ENCODE measurements around the gene HS3ST2. TPM values are rescaled to one million over a fixed set of nuclear protein-coding genes. Genes with fewer than 3 reads are reported as not detected.
"Not testable (repeated sequence)": the region's sequence is repeated elsewhere in the genome, so short reads cannot be mapped to it uniquely, and the experiment has no call there.

Gene HS3ST2
- total RNA-seq, 1 donor from 2014 or later = 0.26 TPM

DNA sequence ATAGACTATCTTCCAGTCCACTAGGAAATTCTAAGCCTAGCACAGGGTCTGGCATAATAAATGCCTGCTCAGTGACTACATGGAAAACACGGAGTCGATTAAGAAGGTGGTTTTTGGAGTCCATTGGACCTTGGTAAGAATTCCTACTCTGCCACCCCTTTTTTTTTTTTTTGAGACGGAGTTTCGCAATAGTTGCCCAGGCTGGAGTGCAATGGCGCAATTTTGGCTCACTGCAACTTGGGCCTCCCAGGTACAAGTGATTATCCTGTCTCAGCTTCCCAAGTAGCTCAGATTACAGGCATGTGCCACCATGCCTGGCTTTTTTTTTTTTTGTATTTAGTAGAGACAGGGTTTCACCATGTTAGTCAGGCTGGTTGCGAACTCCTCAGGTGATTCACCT lies 123.2 kb downstream of the HS3ST2 start:
- H3K36me3 ChIP-seq (ENCODE audit: control insufficient read depth, insufficient read depth, low read length) = no peaks in the 10 kb centered on the region
- DNase-seq (ENCODE audit: low read depth) = peak; percentile 84
- H3K4me3 ChIP-seq (ENCODE audit: low read depth, low read length) = no peak overlapping the region
- TF ChIP-seq, protein P1, sequence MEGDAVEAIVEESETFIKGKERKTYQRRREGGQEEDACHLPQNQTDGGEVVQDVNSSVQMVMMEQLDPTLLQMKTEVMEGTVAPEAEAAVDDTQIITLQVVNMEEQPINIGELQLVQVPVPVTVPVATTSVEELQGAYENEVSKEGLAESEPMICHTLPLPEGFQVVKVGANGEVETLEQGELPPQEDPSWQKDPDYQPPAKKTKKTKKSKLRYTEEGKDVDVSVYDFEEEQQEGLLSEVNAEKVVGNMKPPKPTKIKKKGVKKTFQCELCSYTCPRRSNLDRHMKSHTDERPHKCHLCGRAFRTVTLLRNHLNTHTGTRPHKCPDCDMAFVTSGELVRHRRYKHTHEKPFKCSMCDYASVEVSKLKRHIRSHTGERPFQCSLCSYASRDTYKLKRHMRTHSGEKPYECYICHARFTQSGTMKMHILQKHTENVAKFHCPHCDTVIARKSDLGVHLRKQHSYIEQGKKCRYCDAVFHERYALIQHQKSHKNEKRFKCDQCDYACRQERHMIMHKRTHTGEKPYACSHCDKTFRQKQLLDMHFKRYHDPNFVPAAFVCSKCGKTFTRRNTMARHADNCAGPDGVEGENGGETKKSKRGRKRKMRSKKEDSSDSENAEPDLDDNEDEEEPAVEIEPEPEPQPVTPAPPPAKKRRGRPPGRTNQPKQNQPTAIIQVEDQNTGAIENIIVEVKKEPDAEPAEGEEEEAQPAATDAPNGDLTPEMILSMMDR (IDR thresholded peaks at IDR 0.05; ENCODE audit: insufficient read depth, low read length, severe bottlenecking) = no peak
- FAIRE-seq = no peak
- peaks cover 4% of the 10 kb centered on the region for H3K27me3 ChIP-seq (ENCODE audit: control insufficient read depth, insufficient read depth, low read length)

DNA sequence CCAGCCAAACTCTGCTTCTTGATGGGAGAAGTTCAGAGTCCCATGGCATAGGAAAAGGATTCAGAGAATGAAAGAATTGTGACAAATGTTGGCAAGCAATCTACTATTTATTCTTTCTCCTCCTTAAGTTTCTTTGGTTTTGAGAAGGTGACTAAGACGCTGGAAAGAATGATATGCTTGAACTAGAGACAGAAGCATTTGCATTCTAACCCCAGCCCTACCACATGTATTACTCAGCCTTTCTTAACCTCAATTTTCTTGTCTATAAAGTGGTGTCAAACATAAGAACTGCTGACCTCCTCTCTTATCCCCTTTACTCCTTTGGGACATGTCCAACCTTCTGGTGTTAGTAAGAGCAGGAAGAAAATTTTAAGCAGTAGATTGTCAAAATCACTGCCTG lies 124.7 kb downstream of the HS3ST2 start:
- no peak for FAIRE-seq
- no peaks in the 10 kb centered on the region for H3K36me3 ChIP-seq (ENCODE audit: control insufficient read depth, insufficient read depth, low read length)
- TF ChIP-seq, protein P1 (IDR thresholded peaks at IDR 0.05; ENCODE audit: insufficient read depth, low read length, severe bottlenecking) = no peak

DNA sequence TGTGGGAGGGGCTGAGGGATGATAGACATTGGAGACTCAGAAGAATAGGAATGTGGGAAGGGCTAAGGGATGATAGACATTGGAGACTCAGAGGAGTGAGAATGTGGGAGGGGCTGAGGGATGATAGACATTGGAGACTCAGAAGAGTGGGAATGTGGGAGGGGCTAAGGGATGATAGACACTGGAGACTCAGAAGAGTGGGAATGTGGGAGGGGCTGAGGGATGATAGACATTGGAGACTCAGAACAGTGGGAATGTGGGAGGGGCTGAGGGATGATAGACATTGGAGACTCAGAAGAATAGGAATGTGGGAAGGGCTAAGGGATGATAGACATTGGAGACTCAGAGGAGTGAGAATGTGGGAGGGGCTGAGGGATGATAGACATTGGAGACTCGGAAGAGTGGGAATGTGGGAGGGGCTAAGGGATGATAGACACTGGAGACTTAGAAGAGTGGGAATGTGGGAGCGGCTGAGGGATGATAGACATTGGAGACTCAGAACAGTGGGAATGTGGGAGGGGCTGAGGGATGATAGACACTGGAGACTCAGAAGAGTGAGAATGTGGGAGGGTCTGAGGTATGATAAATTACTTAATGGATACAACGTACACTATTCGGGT lies 125.9 kb downstream of the HS3ST2 start:
- FAIRE-seq (peak; percentile 60), DNase-seq (ENCODE audit: low read depth) (peak; percentile 73)
- H3K27me3 ChIP-seq (ENCODE audit: control insufficient read depth, insufficient read depth, low read length); H3K36me3 ChIP-seq (ENCODE audit: control insufficient read depth, insufficient read depth, low read length); H3K4me3 ChIP-seq (ENCODE audit: low read depth, low read length): not testable (repeated sequence)

More for the DNA sequence above, 124.7 kb downstream of the HS3ST2 start:
- peak; percentile 82 for DNase-seq (ENCODE audit: low read depth)
- no peak overlapping the region for H3K4me3 ChIP-seq (ENCODE audit: low read depth, low read length)
- no peaks in the 10 kb centered on the region for H3K27me3 ChIP-seq (ENCODE audit: control insufficient read depth, insufficient read depth, low read length)

DNA sequence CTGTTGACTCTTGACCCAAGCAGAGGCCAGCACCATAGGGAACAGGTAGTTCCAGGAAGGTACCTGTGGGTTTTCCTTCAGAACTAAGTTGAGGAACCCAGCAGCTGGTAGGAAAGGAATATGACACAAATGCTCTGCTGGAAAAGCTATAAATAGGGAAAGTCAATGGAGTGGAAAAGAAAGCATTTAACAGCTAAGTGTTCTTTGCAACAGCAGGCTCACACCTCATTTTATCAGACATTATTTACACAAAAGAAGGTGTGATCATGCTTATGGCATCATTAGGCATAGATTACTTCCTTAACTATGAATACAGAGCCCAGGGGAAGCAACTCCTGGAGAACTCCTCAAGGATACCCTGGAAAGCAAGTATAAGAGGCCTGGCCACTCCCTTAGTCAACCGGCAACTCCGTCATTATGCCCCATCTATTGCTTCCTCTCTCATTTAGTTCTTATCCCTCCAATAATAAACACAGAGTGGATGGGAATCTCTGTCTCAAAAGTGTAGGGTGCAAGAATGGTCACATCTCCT lies 128.1 kb downstream of the HS3ST2 start:
- Histone ChIP-seq H3K36me3 (ENCODE audit: control insufficient read depth, insufficient read depth, low read length) (no peaks in the 10 kb centered on the region), H3K4me3 (ENCODE audit: low read depth, low read length) (no peak overlapping the region), H3K27me3 (ENCODE audit: control insufficient read depth, insufficient read depth, low read length) (no peaks in the 10 kb centered on the region)
- TF ChIP-seq, protein P1 (IDR thresholded peaks at IDR 0.05; ENCODE audit: insufficient read depth, low read length, severe bottlenecking) = no peak
- DNase-seq (ENCODE audit: low read depth) (no peak), FAIRE-seq (no peak)

DNA sequence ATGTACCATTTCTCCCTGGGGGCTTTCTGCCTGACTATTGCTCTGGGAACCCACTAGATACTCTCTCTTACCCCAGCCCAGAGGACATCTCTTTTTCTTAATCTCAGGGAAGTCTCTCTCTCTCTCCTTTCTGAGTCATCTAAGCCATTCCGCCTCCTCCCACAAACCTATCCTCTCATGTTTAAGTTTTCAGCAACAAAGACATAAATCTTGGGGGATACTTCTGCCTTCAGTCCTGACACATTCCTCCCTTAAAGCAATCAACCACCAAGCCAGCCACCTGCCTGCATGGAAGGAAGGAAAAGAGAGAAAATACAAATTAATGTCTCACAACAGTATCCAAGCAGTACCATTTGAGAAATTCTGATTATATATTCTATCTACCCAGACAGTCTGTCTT lies 128.8 kb downstream of the HS3ST2 start:
- H3K27me3 ChIP-seq (ENCODE audit: control insufficient read depth, insufficient read depth, low read length) = no peaks in the 10 kb centered on the region
- FAIRE-seq = no peak
- no peak for DNase-seq (ENCODE audit: low read depth)
- H3K36me3 ChIP-seq (ENCODE audit: control insufficient read depth, insufficient read depth, low read length) = no peaks in the 10 kb centered on the region
- TF ChIP-seq, protein P1 (IDR thresholded peaks at IDR 0.05; ENCODE audit: insufficient read depth, low read length, severe bottlenecking) = no peak
- no peak overlapping the region for H3K4me3 ChIP-seq (ENCODE audit: low read depth, low read length)

DNA sequence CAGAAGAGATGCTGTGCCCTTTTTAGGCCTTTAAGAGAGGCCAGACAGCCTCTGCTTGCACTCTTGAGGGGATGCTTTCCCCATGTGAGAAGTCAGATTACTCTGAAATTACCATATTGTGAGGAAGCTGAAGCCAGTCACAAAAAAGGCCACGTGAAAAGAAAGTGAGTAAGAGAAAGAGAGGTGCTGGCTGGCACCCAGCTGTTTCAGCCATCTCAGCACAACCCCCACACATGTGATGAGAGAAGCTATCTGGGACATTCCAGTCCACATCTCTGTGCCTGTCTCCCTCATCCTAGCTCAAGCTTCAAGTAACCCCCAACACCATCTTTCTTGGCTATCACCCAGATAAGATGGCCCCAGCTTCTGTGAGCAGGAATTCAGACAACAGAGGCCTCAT lies 131.4 kb downstream of the HS3ST2 start:
- Histone ChIP-seq H3K4me3 (ENCODE audit: low read depth, low read length) (no peak overlapping the region), H3K36me3 (ENCODE audit: control insufficient read depth, insufficient read depth, low read length) (no peaks in the 10 kb centered on the region), H3K27me3 (ENCODE audit: control insufficient read depth, insufficient read depth, low read length) (peaks cover 5% of the 10 kb centered on the region)
- peak; percentile 47 for DNase-seq (ENCODE audit: low read depth)
- TF ChIP-seq, protein P1 (IDR thresholded peaks at IDR 0.05; ENCODE audit: insufficient read depth, low read length, severe bottlenecking) = no peak
- no peak for FAIRE-seq
